ENCODE data around the gene FXYD6. TPM values are rescaled to one million over a fixed set of nuclear protein-coding genes. Genes with fewer than 3 reads are reported as not detected.
"Not testable (repeated sequence)": the region's sequence is repeated elsewhere in the genome, so short reads cannot be mapped to it uniquely, and the experiment has no call there.

Gene FXYD6
- total and polyA plus RNA-seq, 3 donors from 2014 or later: 186 to 439 (median 191) TPM

DNA sequence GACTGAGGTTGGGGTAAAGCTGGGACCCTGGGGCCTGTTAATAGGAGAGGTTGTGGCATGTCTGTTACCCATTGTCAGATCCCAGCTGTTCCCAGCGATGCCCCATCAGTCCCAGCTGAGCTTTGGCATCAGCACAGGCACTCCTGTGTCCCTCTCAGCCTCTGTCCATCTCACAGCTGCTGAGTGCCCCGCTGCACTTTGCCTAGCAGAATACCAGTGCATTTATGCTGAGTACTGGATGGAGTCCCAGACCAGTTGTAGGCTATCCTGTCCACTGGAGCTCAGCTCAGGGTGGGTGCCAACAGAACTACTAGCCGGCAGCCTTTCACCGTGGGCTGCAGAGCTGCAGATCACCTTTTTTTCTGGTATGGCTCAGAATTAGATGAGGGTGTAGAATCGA, 9.9 kb downstream of the FXYD6 start:
- no peak overlapping the region for H3K4me3 ChIP-seq
- H3K27ac ChIP-seq: peak overlapping the region; percentile 68 to 85
- no peak for TF ChIP-seq POLR2A (IDR thresholded peaks at IDR 0.05)
- TF ChIP-seq, protein P1, sequence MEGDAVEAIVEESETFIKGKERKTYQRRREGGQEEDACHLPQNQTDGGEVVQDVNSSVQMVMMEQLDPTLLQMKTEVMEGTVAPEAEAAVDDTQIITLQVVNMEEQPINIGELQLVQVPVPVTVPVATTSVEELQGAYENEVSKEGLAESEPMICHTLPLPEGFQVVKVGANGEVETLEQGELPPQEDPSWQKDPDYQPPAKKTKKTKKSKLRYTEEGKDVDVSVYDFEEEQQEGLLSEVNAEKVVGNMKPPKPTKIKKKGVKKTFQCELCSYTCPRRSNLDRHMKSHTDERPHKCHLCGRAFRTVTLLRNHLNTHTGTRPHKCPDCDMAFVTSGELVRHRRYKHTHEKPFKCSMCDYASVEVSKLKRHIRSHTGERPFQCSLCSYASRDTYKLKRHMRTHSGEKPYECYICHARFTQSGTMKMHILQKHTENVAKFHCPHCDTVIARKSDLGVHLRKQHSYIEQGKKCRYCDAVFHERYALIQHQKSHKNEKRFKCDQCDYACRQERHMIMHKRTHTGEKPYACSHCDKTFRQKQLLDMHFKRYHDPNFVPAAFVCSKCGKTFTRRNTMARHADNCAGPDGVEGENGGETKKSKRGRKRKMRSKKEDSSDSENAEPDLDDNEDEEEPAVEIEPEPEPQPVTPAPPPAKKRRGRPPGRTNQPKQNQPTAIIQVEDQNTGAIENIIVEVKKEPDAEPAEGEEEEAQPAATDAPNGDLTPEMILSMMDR (IDR thresholded peaks at IDR 0.05): no peak
- H3K9me3 ChIP-seq: no peaks in the 10 kb centered on the region
- no peaks in the 10 kb centered on the region for H3K36me3 ChIP-seq (ENCODE audit: low read depth, missing control alignments)
- no peak for DNase-seq
- no peaks in the 10 kb centered on the region for H3K27me3 ChIP-seq
- intact Hi-C loops (cut with DNase I; ENCODE audit: low total_unique reads): no loop called here
- 41 to 75% methylated on average over 4 to 5 of the region's 5 CpGs for WGBS, 2 donors
- peaks cover 72% of the 10 kb centered on the region for H3K4me1 ChIP-seq

DNA sequence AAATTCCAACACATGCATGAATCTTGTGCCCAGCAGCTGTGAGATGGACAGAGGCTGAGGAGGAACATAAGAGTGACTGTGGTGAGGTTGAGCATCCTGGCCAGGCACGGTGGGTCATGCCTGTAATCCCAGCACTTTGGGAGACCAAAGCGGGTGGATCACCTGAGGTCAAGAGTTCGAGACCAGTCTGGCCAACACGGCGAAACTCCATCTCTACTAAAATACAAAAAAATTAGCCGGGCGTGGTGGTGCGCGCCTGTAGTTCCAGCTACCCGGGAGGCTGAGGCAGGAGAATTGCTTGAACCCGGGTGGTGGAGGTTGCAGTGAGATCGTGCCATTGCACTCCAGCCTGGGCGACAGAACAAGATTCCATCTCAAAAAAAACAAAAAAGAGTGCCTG, 10.9 kb downstream of the FXYD6 start:
- Histone ChIP-seq H3K27ac (peak overlapping the region; percentile 13 to 68), H3K4me1 (peaks cover 72% of the 10 kb centered on the region)
- H3K9me3 ChIP-seq; H3K27me3 ChIP-seq; intact Hi-C loops (cut with DNase I; ENCODE audit: low total_unique reads); H3K4me3 ChIP-seq; H3K36me3 ChIP-seq (ENCODE audit: low read depth, missing control alignments); DNase-seq: not testable (repeated sequence)
- 93 to 94% methylated on average over 13 of the region's 13 CpGs for WGBS, 2 donors

DNA sequence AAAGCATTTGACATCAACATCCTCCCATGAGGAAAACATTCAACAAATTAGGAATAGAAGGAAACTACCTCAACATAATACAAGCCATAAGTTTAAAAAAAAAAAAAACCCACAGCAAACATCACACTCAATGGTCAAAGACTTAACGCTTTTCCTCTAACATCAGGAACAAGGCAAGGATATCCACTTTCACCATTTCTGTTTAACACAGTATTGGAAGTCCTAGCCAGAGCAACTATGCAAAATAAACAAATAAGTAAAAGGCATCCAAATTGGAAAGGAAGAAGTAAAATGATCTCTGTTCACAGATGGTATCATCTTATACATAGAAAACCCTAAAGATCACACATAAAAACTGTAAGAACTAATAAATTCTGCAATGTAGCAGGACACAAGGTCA, 13.1 kb downstream of the FXYD6 start:
- H3K27ac ChIP-seq: no peak overlapping the region
- H3K4me3 ChIP-seq: no peak overlapping the region
- intact Hi-C loops (cut with DNase I; ENCODE audit: low total_unique reads): no loop called here
- no peak for DNase-seq
- peaks cover 72% of the 10 kb centered on the region for H3K4me1 ChIP-seq
- WGBS, 2 donors: 74 to 88% methylated on average over 1 of the region's 1 CpG
- no peaks in the 10 kb centered on the region for H3K27me3 ChIP-seq
- no peak for TF ChIP-seq POLR2A (IDR thresholded peaks at IDR 0.05)
- TF ChIP-seq, protein P1 (IDR thresholded peaks at IDR 0.05): no peak
- H3K36me3 ChIP-seq (ENCODE audit: low read depth, missing control alignments): no peaks in the 10 kb centered on the region
- H3K9me3 ChIP-seq: no peaks in the 10 kb centered on the region

DNA sequence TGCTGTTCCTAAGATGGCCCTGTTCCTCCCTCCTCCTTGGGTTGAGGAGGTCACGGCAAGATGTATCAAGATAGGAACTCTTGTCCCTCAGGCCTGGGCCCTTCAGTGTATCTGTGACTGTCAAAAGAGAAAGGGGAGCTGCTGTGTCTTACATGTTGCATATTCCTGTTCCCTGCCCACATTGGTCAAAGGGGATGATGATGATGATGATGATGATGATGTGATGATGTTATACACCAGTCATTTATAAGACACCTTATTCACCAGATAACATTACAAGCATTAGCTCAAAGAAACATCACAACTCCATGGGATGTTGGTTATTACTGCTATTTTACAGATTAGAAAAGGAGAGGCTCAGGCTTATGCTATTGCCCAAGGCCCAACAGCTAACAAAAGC, 13.7 kb downstream of the FXYD6 start:
- Histone ChIP-seq H3K27ac (peak overlapping the region; percentile 79 to 83), H3K4me3 (no peak overlapping the region), H3K9me3 (no peaks in the 10 kb centered on the region), H3K4me1 (peaks cover 72% of the 10 kb centered on the region), H3K27me3 (no peaks in the 10 kb centered on the region), H3K36me3 (ENCODE audit: low read depth, missing control alignments) (no peaks in the 10 kb centered on the region)
- TF ChIP-seq, protein P1 (IDR thresholded peaks at IDR 0.05): no peak
- no peak for TF ChIP-seq POLR2A (IDR thresholded peaks at IDR 0.05)
- intact Hi-C loops (cut with DNase I; ENCODE audit: low total_unique reads): no loop called here
- DNase-seq: no peak
- 68 to 78% methylated on average over 1 of the region's 1 CpG for WGBS, 2 donors

DNA sequence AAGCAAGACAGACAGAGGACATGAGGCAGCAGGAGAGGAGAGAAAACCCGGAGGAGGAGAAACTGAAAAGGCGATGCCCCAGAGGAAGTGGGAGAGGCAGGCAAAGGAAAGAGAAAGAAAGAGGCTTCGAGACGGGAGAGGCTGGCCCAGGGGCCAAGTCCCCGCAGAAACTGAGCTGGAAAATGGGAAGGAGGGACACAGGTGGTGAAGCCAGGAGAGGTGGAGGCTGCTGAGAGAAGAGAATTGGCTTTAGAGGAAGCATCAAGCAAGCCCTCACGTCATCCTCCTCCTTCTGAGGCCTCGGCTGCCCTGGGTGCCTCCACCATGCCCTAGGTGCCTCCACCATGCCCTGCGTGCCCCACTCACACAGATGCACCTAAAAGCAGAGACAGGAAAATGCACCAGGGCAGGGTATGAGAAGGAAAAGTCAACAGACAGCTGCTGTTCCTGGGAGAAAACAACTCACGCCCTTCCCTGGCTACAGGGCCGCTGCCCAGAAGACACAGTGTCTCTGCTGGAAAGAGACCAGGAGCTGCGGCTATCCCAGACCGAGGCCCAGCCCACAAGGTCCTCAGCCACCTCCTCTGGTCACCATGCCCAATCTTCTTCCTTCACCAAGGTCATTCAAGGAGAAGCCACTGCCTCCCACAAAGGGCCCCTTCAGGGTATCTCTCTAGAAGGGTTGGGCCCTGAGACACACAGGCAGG, 14.3 kb downstream of the FXYD6 start:
- Histone ChIP-seq H3K27me3 (no peaks in the 10 kb centered on the region), H3K4me1 (peaks cover 72% of the 10 kb centered on the region), H3K4me3 (peak overlapping the region in 1 of 2 donors; percentile 33), H3K27ac (peak overlapping the region; percentile 79 to 83), H3K9me3 (no peaks in the 10 kb centered on the region), H3K36me3 (ENCODE audit: low read depth, missing control alignments) (no peaks in the 10 kb centered on the region)
- peak; percentile 92 for DNase-seq
- TF ChIP-seq, protein P1 (IDR thresholded peaks at IDR 0.05): no peak
- TF ChIP-seq POLR2A (IDR thresholded peaks at IDR 0.05): no peak
- WGBS, 2 donors: 26 to 53% methylated on average over 12 of the region's 12 CpGs
- intact Hi-C loops (cut with DNase I; ENCODE audit: low total_unique reads): no loop called here

Measured in testis (tissue), 3 donors.